ENCODE results near the gene P2RX6. TPM values are rescaled to one million over a fixed set of nuclear protein-coding genes. Genes with fewer than 3 reads are reported as not detected.
A peak's percentile ranks its signal among the peaks of the same experiment; 100 is the strongest.

The P2RX6 gene
- total and polyA plus RNA-seq, 2 donors (not counting 3 experiments of a cell fraction or from before 2014, with no cell fraction given), result 0.06 TPM; not detected in 1

GRCh38 chr22:20979243-20979809 lies 35.6 kb upstream of the P2RX6 start:
- H3K4me1 ChIP-seq (ENCODE audit: control insufficient read depth, extremely low read depth, insufficient read depth, low read length), result peaks cover 17% of the 10 kb centered on the region
- TF ChIP-seq GATA2 (IDR thresholded peaks at IDR 0.05; ENCODE audit: insufficient read depth, insufficient read length, low read depth, low read length), result no peak
- TF ChIP-seq MYC (IDR thresholded peaks at IDR 0.05; ENCODE audit: low read depth, low read length), result no peak
- peak; percentile 49 for TF ChIP-seq MAX (IDR thresholded peaks at IDR 0.05; ENCODE audit: insufficient read depth, insufficient read length)
- no peak for TF ChIP-seq POLR2AphosphoS5 (IDR thresholded peaks at IDR 0.05; ENCODE audit: insufficient read depth, low read depth, low read length)
- no peak for TF ChIP-seq CTCF (IDR thresholded peaks at IDR 0.05; ENCODE audit: extremely low read depth in 1 of 2, insufficient read depth in 1 of 2, low read depth in 1 of 2, low read length in 2 of 2)
- no TSS peak for BruUV-seq (replicated peaks)
- DNase-seq (ENCODE audit: low read depth, low spot score) (peak; percentile 75), FAIRE-seq (peak; percentile 73)
- H3K9me1 ChIP-seq (replicated peaks; ENCODE audit: control insufficient read depth, extremely low read depth, insufficient read depth, low read length), result no peaks in the 10 kb centered on the region
- POLR2A ChIA-PET, result no interaction called here
- no peaks in the 10 kb centered on the region for H3K27me3 ChIP-seq (ENCODE audit: control insufficient read depth in 2 of 2, insufficient read depth in 2 of 2, low read length in 2 of 2)
- peaks cover 5% of the 10 kb centered on the region for H3K9me3 ChIP-seq (replicated peaks; ENCODE audit: control insufficient read depth, insufficient read depth, low read length)
- intact Hi-C loops (cut with micrococcal nuclease), result no loop called here
- peak overlapping the region in 1 of 3 experiments; percentile 12 for H3K4me3 ChIP-seq (replicated peaks in 1 of 3; ENCODE audit: insufficient read depth in 1 of 3, low read depth in 1 of 3, low read length in 3 of 3)
- peak overlapping the region; percentile 55 for H3K4me2 ChIP-seq (ENCODE audit: insufficient read depth, low read length)
- no peak overlapping the region for H3K9ac ChIP-seq (replicated peaks; ENCODE audit: extremely low read depth, insufficient read depth, low read length)
- no peak overlapping the region for H3K27ac ChIP-seq (ENCODE audit: insufficient read depth, low read depth, low read length)
- no peaks in the 10 kb centered on the region for H4K20me1 ChIP-seq (replicated peaks; ENCODE audit: control insufficient read depth, extremely low read depth, insufficient read depth, low read length)
- dilution Hi-C loops (cut with MboI; ENCODE audit: extremely low pct_ligation_motif_present, low sequenced_read_pairs), result no loop called here
- H2AFZ ChIP-seq (ENCODE audit: low read depth, low read length), result peak overlapping the region; percentile 93
- CTCF ChIA-PET, result interaction anchor here (0.9 to 1.2 kb wide), 3 partner anchors 18 to 94 kb away, joined by 3 to 6 read pairs (median 3); no protein-coding TSS in a partner anchor
- H3K79me2 ChIP-seq (ENCODE audit: control insufficient read depth, insufficient read depth, low read length), result peaks cover 17% of the 10 kb centered on the region
- no peaks in the 10 kb centered on the region for H3K36me3 ChIP-seq (ENCODE audit: control insufficient read depth in 2 of 2, extremely low read depth in 1 of 2, insufficient read depth in 2 of 2, low read length in 2 of 2)

All from endothelial cell of umbilical vein (primary cell).